Measurements from ENCODE around the gene ZMPSTE24.
"Not testable (repeated sequence)": the region's sequence is repeated elsewhere in the genome, so short reads cannot be mapped to it uniquely, and the experiment has no call there.

Gene ZMPSTE24

GRCh38 chr1:40318970-40319621, 61.1 kb downstream of the ZMPSTE24 start:
- DNase-seq, result no peak

GRCh38 chr1:40331403-40331802, 73.4 kb downstream of the ZMPSTE24 start:
- DNase-seq, result not testable (repeated sequence)

- no peak for DNase-seq
Measured at GRCh38 chr1:40332695-40333094, 74.7 kb downstream of the ZMPSTE24 start.

- no peak for DNase-seq
Measured at GRCh38 chr1:40337443-40337842, 79.4 kb downstream of the ZMPSTE24 start.

GRCh38 chr1:40338745-40339419, 80.8 kb downstream of the ZMPSTE24 start:
- peak; percentile 90 for DNase-seq

- no peak for DNase-seq
Measured at GRCh38 chr1:40339420-40340323, 81.6 kb downstream of the ZMPSTE24 start.

- DNase-seq, result peak; percentile 22
Measured at GRCh38 chr1:40341491-40342380, 83.7 kb downstream of the ZMPSTE24 start.

- not testable (repeated sequence) for DNase-seq
Measured at GRCh38 chr1:40342381-40342717, 84.3 kb downstream of the ZMPSTE24 start.
